PFSK-1 (cell line): Measurements from ENCODE around the gene SEC14L1.

Source experiments
- POLR2AphosphoS5 ChIP-seq: IDR thresholded peaks from 2 replicates; pipeline ENCODE4 v1.6.1; 2012; ENCODE audit warnings: low read depth, mild to moderate bottlenecking, control low read depth, low read length, moderate library complexity
- REST ChIP-seq, 2 experiments: IDR thresholded peaks; 2 replicates each; pipeline versions ENCODE4 v1.6.1 to v1.8.0; 2011 to 2012; ENCODE audit warnings: low read depth in 2 of 2, low read length in 2 of 2, control low read depth in 1 of 2, inconsistent platforms in 1 of 2, mild to moderate bottlenecking in 1 of 2, moderate library complexity in 1 of 2; ENCODE audit not compliant: insufficient read depth in 1 of 2
- SIN3A ChIP-seq: IDR thresholded peaks from 2 replicates; pipeline ENCODE4 v1.6.1; 2012; ENCODE audit warnings: mild to moderate bottlenecking, low read length, moderate library complexity, borderline replicate concordance; ENCODE audit not compliant: insufficient read depth

- TF ChIP-seq REST (IDR thresholded peaks at IDR 0.05; ENCODE audit: insufficient read depth in 1 of 2, low read depth in 2 of 2, low read length in 2 of 2) = no peak
- no peak for TF ChIP-seq SIN3A
- TF ChIP-seq POLR2AphosphoS5 = no peak
These were observed 21.2 kb downstream of the SEC14L1 start for GRCh38 chr17:77161953-77162352.
